Nephron (organoid): Measurements from ENCODE around the gene MEIOSIN.

Experiments
- H3K27ac Mint-ChIP-seq, 3 experiments: 2 replicates each; pipeline ENCODE4 v1.8.0; 2020; ENCODE audit warnings: mixed read lengths in 3 of 3, mild to moderate bottlenecking in 2 of 3, moderate library complexity in 1 of 3
- H3K27me3 Mint-ChIP-seq: 2 replicates; pipeline ENCODE4 v1.8.0; 2021; ENCODE audit warnings: low read depth, mild to moderate bottlenecking, moderate library complexity, mixed read lengths
- H3K36me3 Mint-ChIP-seq: 2 replicates; pipeline ENCODE4 v1.8.0; 2020; ENCODE audit warnings: low read depth, mixed read lengths
- H3K4me1 Mint-ChIP-seq: 2 replicates; pipeline ENCODE4 v1.8.0; 2020; ENCODE audit warnings: mixed read lengths
- H3K4me3 Mint-ChIP-seq, 3 experiments: 2 replicates each; pipeline ENCODE4 v1.8.0; 2020; ENCODE audit warnings: mild to moderate bottlenecking in 3 of 3, mixed read lengths in 3 of 3, moderate library complexity in 2 of 3
- H3K9me3 Mint-ChIP-seq: 2 replicates; pipeline ENCODE4 v1.8.0; 2020; ENCODE audit warnings: mixed read lengths
- CTCF ChIP-seq, 3 experiments: fragments of 200-600 bp; sonication (generic); IDR thresholded peaks; one replicate each; pipeline ENCODE4 v1.5.0; 2021; ENCODE audit warnings: antibody characterized with exemption in 3 of 3; ENCODE audit not compliant: unreplicated experiment in 3 of 3

MEIOSIN gene

GRCh38 chr19:45779231-45780145, 46.2 kb downstream of the MEIOSIN start:
- TF ChIP-seq CTCF (IDR thresholded peaks at IDR 0.05; ENCODE audit: unreplicated experiment in 3 of 3), result peak; percentile 70 to 74 (median 73)
- Mint-ChIP-seq H3K27me3 (no peaks in the 10 kb centered on the region), H3K9me3 (no peaks in the 10 kb centered on the region), H3K4me1 (peaks cover 33% of the 10 kb centered on the region), H3K36me3 (peaks cover 21% of the 10 kb centered on the region), H3K27ac (peak overlapping the region in 2 of 3 experiments; percentile 10 to 22), H3K4me3 (peak overlapping the region; percentile 74 to 86 (median 75))

- H3K36me3 Mint-ChIP-seq, result peaks cover 16% of the 10 kb centered on the region
- no peaks in the 10 kb centered on the region for H3K27me3 Mint-ChIP-seq
- peak overlapping the region; percentile 6 to 86 (median 75) for H3K4me3 Mint-ChIP-seq
- no peak for TF ChIP-seq CTCF (IDR thresholded peaks at IDR 0.05; ENCODE audit: unreplicated experiment in 3 of 3)
- H3K27ac Mint-ChIP-seq, result no peak overlapping the region
- H3K4me1 Mint-ChIP-seq, result peaks cover 33% of the 10 kb centered on the region
- no peaks in the 10 kb centered on the region for H3K9me3 Mint-ChIP-seq
These were observed 46.9 kb downstream of the MEIOSIN start for GRCh38 chr19:45780146-45780447.

- Mint-ChIP-seq H3K27ac (peak overlapping the region; percentile 28 to 40 (median 38)), H3K4me3 (peak overlapping the region; percentile 39 to 86 (median 83)), H3K4me1 (peaks cover 33% of the 10 kb centered on the region)
These were observed 47.4 kb downstream of the MEIOSIN start for GRCh38 chr19:45780448-45781213.

GRCh38 chr19:45781214-45782161, 48.2 kb downstream of the MEIOSIN start:
- Mint-ChIP-seq H3K27ac (peak overlapping the region; percentile 28 to 40 (median 38)), H3K27me3 (no peaks in the 10 kb centered on the region), H3K36me3 (peaks cover 18% of the 10 kb centered on the region), H3K9me3 (no peaks in the 10 kb centered on the region), H3K4me1 (peaks cover 33% of the 10 kb centered on the region), H3K4me3 (peak overlapping the region; percentile 39 to 86 (median 83))
- no peak for TF ChIP-seq CTCF (IDR thresholded peaks at IDR 0.05; ENCODE audit: unreplicated experiment in 3 of 3)

More at GRCh38 chr19:45780448-45781213, 47.4 kb downstream of the MEIOSIN start:
- Mint-ChIP-seq H3K27me3 (no peaks in the 10 kb centered on the region), H3K9me3 (no peaks in the 10 kb centered on the region), H3K36me3 (peaks cover 16% of the 10 kb centered on the region)
- no peak for TF ChIP-seq CTCF (IDR thresholded peaks at IDR 0.05; ENCODE audit: unreplicated experiment in 3 of 3)

GRCh38 chr19:45782162-45782691, 49.0 kb downstream of the MEIOSIN start, which contains the start of gene DMPK:
DMPK (minus strand) TSS chr19:45782490; CDS start chr19:45782352, 138 bp downstream.
- H3K9me3 Mint-ChIP-seq, result no peaks in the 10 kb centered on the region
- peaks cover 33% of the 10 kb centered on the region for H3K4me1 Mint-ChIP-seq
- H3K27ac Mint-ChIP-seq, result peak within 1 kb of the TSS; percentile 51 to 63 (median 60)
- no peaks in the 10 kb centered on the region for H3K27me3 Mint-ChIP-seq
- peak within 1 kb of the TSS; percentile 37 to 86 (median 83) for H3K4me3 Mint-ChIP-seq
- H3K36me3 Mint-ChIP-seq, result peaks cover 12% of the 10 kb centered on the region
- TF ChIP-seq CTCF (IDR thresholded peaks at IDR 0.05; ENCODE audit: unreplicated experiment in 3 of 3), result no peak
